Amniotic epithelial cell (primary cell): ENCODE measurements around the gene CWC15.
"Not testable (repeated sequence)": the region's sequence is repeated elsewhere in the genome, so short reads cannot be mapped to it uniquely, and the experiment has no call there.

Source experiments
- DNase-seq: peaks from one replicate; pipeline ENCODE4 v3.0.0-alpha.2; 2010; ENCODE audit warnings: low read depth

The CWC15 gene

GRCh38 chr11:94973099-94973968, at the start of gene CWC15, which contains the start of gene KDM4D:
Gene CWC15, minus strand, starts transcription at chr11:94973556. Its CDS starts 1,371 bp downstream, at chr11:94972185.
Gene KDM4D, plus strand, starts transcription at chr11:94973709. Its CDS starts 23,664 bp downstream, at chr11:94997373.
- peak; percentile 87 for DNase-seq

DNA sequence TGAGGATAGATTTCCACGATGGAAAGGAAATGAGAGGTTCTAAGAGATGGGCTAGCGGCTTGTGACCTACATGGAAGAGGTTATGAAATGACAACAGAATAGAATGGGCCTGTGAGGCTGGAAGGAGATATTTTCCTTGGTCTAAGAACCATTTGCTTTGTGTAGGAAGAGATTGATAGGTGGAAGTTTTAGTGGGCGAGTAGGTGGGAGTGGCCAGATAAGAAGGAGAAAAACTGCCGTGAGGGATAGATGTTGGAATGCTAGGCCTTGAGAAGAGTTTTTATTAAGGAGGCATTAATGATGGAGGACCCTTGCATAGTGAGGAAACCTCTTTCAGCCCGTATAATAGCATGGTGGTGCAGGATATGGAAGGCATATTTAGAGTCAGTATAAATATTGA, 48.1 kb upstream of the CWC15 start:
- DNase-seq: not testable (repeated sequence)

DNA sequence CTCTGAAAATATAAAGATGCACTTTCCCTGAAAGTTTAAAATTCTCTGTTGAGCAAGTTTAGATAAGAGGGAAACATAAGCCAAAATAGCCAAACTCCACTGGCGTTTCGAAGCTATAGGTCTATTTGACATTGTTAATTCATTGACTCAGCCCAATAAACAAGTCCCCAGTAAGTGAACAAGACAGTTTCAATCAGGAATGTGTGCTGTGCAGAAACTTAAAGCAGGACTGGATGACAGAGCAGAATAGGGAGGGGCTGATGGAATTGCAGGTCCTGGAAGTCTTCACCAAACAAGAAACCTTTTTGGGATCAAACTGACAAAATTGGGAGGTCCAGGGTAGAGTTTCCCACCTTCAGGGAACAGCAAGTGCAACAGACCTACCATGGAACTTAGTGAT, 42.8 kb upstream of the CWC15 start:
- no peak for DNase-seq

- DNase-seq: no peak
Measured at GRCh38 chr11:95014184-95014821, 40.9 kb upstream of the CWC15 start.

DNA sequence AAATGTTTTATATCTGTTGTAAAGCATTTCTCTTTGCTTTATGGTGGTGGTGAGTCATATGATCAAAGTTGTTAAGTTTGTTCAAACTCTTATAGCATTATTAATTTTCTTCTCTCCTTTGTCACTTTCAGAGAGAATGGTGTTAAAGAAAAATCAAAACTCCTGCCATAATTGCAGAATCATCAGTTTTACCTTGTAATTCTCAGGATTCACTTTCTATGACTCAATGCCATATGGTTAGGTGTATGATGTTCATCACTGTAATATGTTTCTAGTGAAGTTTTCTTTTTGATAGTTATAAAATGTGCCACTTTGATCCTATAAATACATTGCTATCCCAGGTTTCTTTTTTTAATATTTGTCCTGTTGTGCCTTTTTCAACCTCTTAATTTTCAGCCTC, 38.0 kb upstream of the CWC15 start:
- DNase-seq: no peak

- DNase-seq: no peak
Measured at GRCh38 chr11:95005642-95006041, 32.3 kb upstream of the CWC15 start.

GRCh38 chr11:95003716-95004115, 30.4 kb upstream of the CWC15 start:
- DNase-seq: no peak

DNA sequence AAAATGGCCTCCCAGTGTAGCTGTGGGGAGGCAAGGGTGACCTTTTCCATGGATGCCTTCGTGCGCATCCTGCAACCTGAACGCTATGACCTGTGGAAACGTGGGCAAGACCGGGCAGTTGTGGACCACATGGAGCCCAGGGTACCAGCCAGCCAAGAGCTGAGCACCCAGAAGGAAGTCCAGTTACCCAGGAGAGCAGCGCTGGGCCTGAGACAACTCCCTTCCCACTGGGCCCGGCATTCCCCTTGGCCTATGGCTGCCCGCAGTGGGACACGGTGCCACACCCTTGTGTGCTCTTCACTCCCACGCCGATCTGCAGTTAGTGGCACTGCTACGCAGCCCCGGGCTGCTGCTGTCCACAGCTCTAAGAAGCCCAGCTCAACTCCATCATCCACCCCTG, 24.9 kb upstream of the CWC15 start:
- DNase-seq: no peak

DNA sequence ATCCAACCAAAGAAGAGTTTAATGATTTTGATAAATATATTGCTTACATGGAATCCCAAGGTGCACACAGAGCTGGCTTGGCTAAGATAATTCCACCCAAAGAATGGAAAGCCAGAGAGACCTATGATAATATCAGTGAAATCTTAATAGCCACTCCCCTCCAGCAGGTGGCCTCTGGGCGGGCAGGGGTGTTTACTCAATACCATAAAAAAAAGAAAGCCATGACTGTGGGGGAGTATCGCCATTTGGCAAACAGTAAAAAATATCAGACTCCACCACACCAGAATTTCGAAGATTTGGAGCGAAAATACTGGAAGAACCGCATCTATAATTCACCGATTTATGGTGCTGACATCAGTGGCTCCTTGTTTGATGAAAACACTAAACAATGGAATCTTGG, 24.1 kb upstream of the CWC15 start:
- DNase-seq: no peak

DNA sequence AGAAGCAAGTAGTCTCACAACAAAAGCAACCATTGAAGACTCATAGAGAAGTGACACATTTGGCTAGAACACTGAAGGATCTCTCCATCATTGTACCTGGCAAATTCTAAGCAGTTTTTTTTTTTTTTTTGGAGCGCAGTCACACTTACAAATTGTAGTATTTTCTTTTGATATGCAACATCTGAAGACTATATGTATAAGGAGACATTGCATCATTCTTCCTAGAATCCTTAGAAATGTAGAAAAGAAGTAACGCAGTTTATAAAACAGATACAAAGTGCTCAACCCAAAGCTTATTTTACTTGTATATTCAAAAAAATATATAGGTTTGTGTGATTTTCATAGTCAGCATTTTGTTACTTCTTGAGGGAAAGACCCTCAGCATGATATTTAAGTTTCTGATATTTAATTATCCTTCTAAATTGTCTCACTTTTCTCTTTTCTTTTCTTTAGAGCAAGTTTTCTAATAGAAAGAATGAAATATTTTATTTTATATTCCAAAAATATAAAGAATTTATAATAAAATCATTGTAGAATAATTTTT, 20.1 kb upstream of the CWC15 start:
- no peak for DNase-seq

DNA sequence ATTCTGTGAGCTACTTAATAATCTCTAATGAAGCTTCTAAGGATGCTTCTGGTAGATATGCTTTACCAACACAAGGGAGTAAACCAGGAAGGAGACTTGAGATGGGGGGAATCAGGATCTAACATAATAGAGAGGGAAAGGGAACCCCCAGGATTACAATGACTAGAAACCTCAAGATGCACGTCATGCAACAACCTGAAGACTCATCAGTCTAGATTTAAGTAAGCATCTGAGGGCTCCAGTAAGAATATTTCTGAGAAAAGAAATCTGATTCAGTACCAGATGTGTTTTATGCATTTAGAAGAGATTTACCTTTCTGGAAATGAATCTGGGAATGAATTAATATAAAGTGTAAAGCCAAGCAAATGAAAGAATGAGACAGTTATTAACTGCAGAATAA, 15.4 kb upstream of the CWC15 start:
- no peak for DNase-seq

DNA sequence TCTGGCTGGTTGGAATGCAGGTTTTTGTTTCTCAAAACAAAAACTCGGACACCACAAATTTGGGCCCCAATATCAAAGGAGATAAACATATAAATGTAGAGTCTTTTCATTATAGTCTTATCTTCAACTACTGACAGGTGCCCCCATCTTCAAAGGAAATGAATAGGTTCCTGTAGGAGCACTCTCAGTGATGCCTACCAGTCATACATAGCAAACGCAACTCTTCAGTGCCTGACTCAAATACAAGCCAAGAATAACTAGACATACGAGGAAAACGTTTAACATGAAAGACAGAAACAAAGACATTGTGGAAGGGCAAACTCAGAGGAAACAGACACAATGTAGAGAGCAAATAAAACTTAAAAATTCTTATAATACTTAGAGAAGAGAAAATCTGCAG, 14.0 kb upstream of the CWC15 start:
- no peak for DNase-seq

DNA sequence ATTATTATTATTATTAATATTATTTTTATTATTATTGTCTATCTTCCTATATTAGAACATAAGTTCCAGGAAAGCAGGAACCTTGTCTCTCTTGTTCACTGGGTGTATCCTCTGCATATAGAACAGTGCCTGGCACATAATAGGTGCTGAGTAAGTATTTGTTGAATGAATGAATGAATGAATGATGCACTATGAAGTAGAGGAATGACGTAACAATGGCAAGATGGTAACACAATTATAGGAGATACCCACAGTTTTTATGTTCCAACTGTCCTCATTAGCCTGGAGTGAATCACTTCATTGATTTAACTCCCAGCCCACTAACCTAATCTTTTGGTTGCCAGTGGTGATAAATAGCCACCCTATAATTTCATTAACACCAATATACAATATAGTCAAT, 2.2 kb upstream of the CWC15 start:
- DNase-seq: no peak

GRCh38 chr11:94974178-94974577, 822 bp upstream of the CWC15 start:
- no peak for DNase-seq

DNA sequence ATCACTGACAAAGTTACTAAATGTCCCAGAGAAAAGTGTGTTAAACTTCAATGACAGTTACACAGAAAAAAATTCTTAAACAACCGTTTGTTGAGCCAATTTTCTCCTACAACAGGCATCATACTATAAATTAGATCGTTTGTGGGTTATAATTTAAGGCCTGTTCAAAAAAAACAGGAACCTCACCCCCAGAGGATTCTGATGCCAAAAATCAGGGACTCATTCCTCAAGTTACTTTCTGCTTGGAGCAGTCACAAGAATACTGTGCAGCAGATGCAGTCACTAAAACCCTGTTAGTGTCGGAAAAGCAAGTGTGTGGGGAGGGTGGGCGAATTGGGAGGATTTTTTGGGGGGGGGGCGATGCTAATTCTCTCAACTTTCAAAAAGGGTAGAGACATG, 657 bp downstream of the CWC15 start:
- no peak for DNase-seq

DNA sequence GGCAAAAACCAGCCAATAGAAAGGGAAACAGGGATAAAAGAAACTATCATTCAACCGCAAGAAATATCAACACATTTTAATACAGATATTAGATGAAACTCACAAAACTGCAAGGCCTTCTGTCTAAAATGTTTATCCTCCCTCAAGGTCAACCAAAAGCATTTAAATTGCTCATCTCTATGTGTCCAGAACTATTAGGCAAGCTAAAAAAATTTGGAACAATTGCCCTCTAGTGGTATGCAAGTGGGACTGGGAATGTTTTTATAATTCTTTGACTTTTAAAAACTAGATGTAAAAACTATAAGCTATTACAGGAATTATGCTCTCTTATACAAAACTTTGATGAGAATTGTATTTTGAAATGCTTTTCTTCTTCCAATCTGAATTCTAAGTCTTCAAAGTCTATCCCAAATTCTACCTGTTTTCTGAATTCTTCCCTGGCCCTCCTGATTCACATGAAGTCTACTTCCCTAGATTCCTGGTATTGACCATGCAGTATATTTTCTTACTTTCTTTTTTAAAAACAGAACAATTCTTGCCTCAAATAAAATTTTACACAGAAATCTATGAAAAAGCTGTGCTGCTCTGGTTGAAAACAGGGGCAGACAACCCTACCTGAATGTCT, 4.9 kb downstream of the CWC15 start:
- peak; percentile 74 for DNase-seq

- DNase-seq: no peak
Measured at GRCh38 chr11:94964934-94965333, 8.4 kb downstream of the CWC15 start.

GRCh38 chr11:94961255-94961654, 12.1 kb downstream of the CWC15 start:
- no peak for DNase-seq

DNA sequence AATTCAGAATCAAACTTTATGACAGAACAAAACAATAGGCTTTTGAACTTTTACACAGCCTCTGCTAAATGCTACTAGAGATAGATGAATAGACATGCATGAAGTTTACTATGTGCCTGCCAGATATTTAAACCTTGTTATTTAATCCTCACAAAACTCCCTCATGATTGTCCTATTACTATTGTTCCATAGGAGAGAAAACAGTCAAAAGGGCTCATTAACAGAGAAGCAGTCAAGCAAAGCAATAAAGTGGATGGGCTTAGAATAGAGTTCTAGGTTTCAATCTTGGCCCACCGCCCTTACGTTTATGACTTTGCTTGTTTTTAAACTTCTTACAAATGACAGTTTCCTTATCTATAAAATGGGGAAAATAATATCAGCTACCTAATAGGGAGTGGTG, 12.9 kb downstream of the CWC15 start:
- no peak for DNase-seq

- DNase-seq: no peak
Measured at GRCh38 chr11:94959179-94959578, 14.2 kb downstream of the CWC15 start.

DNA sequence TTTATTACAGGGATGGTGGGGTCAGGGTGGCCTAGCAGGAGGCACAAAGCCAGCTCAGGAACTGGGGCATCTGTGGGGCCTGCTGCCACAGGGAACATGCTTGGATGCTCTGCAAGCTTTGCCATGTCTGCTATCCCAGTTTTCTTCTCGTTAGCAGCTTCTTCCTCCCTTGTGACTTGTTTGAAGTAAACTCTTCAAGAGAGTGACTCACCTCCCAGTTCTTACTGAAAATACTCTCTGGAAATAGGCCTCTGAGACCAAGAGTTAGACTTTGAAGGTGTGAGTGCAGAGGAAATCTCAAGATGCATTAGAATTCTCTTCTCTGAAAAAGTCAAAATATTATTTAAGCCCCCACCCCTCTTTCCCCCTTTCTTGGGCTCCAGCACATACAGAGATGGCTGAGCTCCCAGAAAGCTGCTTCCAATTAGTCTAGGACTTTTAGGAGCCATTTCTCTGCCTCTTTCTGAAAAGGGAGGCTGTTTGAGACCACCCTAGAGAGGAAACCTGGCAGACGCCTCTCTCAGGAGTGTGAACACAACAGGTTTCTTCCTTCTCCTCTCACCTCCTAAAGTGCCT, 15.1 kb downstream of the CWC15 start:
- DNase-seq: peak; percentile 62

DNA sequence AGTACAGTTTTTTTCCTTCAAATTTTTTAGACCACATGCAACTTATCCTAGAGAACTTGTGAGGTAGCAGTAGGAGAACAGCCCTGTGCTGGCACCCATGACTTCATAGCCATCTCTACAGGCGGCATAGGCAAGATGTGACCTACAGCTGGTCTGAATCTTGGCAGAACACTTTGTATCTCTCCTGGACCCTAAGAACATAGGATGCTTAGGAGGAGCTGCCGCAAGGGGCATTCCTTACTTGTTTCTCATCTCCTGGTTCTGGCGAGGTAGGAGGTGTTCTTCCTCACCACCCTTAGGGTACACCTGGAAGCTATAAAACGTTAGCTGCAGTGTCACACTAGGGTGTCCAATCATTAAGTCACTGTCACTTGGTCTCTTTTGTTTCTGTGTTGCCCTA, 16.4 kb downstream of the CWC15 start:
- DNase-seq: no peak
